ENCODE results near the gene AFF3.

GRCh38 chr2:99727199-99727598 is 415.2 kb downstream of the AFF3 start:
- TF ChIP-seq ZZZ3 (IDR thresholded peaks at IDR 0.05; ENCODE audit: control insufficient read depth, insufficient read length, low read depth) (no peak), CTCF (IDR thresholded peaks at IDR 0.05 in 2 of 3, conservative IDR thresholded peaks at IDR 0.05 in 1 of 3; ENCODE audit: control insufficient read depth in 2 of 3, extremely low read depth in 1 of 3, insufficient read depth in 1 of 3, low read depth in 3 of 3, low read length in 3 of 3) (no peak), RUNX3 (IDR thresholded peaks at IDR 0.05; ENCODE audit: low read length) (no peak), MYB (IDR thresholded peaks at IDR 0.05; ENCODE audit: borderline replicate concordance, low read depth, low read length) (no peak), HCFC1 (IDR thresholded peaks at IDR 0.05; ENCODE audit: low read length) (no peak), EZH2 (IDR thresholded peaks at IDR 0.05; ENCODE audit: borderline replicate concordance, control insufficient read depth, low read depth, low read length) (no peak)
- TF ChIP-seq, protein P1, sequence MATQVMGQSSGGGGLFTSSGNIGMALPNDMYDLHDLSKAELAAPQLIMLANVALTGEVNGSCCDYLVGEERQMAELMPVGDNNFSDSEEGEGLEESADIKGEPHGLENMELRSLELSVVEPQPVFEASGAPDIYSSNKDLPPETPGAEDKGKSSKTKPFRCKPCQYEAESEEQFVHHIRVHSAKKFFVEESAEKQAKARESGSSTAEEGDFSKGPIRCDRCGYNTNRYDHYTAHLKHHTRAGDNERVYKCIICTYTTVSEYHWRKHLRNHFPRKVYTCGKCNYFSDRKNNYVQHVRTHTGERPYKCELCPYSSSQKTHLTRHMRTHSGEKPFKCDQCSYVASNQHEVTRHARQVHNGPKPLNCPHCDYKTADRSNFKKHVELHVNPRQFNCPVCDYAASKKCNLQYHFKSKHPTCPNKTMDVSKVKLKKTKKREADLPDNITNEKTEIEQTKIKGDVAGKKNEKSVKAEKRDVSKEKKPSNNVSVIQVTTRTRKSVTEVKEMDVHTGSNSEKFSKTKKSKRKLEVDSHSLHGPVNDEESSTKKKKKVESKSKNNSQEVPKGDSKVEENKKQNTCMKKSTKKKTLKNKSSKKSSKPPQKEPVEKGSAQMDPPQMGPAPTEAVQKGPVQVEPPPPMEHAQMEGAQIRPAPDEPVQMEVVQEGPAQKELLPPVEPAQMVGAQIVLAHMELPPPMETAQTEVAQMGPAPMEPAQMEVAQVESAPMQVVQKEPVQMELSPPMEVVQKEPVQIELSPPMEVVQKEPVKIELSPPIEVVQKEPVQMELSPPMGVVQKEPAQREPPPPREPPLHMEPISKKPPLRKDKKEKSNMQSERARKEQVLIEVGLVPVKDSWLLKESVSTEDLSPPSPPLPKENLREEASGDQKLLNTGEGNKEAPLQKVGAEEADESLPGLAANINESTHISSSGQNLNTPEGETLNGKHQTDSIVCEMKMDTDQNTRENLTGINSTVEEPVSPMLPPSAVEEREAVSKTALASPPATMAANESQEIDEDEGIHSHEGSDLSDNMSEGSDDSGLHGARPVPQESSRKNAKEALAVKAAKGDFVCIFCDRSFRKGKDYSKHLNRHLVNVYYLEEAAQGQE (IDR thresholded peaks at IDR 0.05; ENCODE audit: low read depth, low read length) = no peak

All from GM12878 (cell line).